HG03520 (cell line): ENCODE results near the gene SEMA4C.

Experiments
- ATAC-seq: cut with Tn5 transposase; IDR thresholded peaks from one replicate; pipeline ENCODE4 v1.9.1; 2021; ENCODE audit warnings: mild to moderate bottlenecking, moderate library complexity; ENCODE audit not compliant: unreplicated experiment

The SEMA4C gene

GRCh38 chr2:96824079-96824870, 45.6 kb downstream of the SEMA4C start:
- no peak for ATAC-seq

- no peak for ATAC-seq
Measured at GRCh38 chr2:96823198-96823597, 46.7 kb downstream of the SEMA4C start.

- ATAC-seq: no peak
Measured at GRCh38 chr2:96822786-96823185, 47.1 kb downstream of the SEMA4C start.

- no peak for ATAC-seq
Measured at GRCh38 chr2:96821113-96821675, 48.7 kb downstream of the SEMA4C start.

GRCh38 chr2:96819876-96820511, 49.9 kb downstream of the SEMA4C start:
- no peak for ATAC-seq

- ATAC-seq: no peak
Measured at GRCh38 chr2:96819128-96819875, 50.6 kb downstream of the SEMA4C start.

- ATAC-seq: no peak
Measured at GRCh38 chr2:96817882-96818281, 52.0 kb downstream of the SEMA4C start.

- ATAC-seq: no peak
Measured at GRCh38 chr2:96816836-96817702, 52.8 kb downstream of the SEMA4C start.

GRCh38 chr2:96816127-96816835, 53.6 kb downstream of the SEMA4C start, which contains the start of gene CNNM3:
Gene CNNM3 (plus strand): TSS chr2:96816268. CDS start chr2:96816278, 10 bp downstream.
- ATAC-seq: peak; percentile 80

- ATAC-seq: peak; percentile 3
Measured at GRCh38 chr2:96815326-96816126, 54.4 kb downstream of the SEMA4C start.

- no peak for ATAC-seq
Measured at GRCh38 chr2:96813656-96814055, 56.2 kb downstream of the SEMA4C start.

GRCh38 chr2:96811917-96812316, 58.0 kb downstream of the SEMA4C start:
- no peak for ATAC-seq

GRCh38 chr2:96810783-96811192, 59.1 kb downstream of the SEMA4C start:
- no peak for ATAC-seq

- ATAC-seq: no peak
Measured at GRCh38 chr2:96809951-96810782, 59.7 kb downstream of the SEMA4C start.
